ENCODE data around the gene EFEMP1.

- no peak for TF ChIP-seq POLR2AphosphoS5 (IDR thresholded peaks at IDR 0.05; ENCODE audit: low read depth, low read length)
- TF ChIP-seq POLR2A (IDR thresholded peaks at IDR 0.05; ENCODE audit: low read depth, low read length) = no peak
Observed at GRCh38 chr2:55957142-55957541, 33.6 kb upstream of the EFEMP1 start.

Measured in GM12892 (cell line).